GM18909 (cell line): ENCODE data around the gene PARD3.
"Not testable (repeated sequence)": the region's sequence is repeated elsewhere in the genome, so short reads cannot be mapped to it uniquely, and the experiment has no call there.

Experiments
- ATAC-seq: cut with Tn5 transposase; IDR thresholded peaks from one replicate; pipeline ENCODE4 v1.9.1; 2021; ENCODE audit warnings: mild to moderate bottlenecking; ENCODE audit not compliant: unreplicated experiment, poor library complexity

PARD3 gene

GRCh38 chr10:34464000-34464399 is 351.1 kb downstream of the PARD3 start:
- no peak for ATAC-seq

GRCh38 chr10:34462993-34463392 is 352.1 kb downstream of the PARD3 start:
- no peak for ATAC-seq

- no peak for ATAC-seq
These were observed 353.0 kb downstream of the PARD3 start for GRCh38 chr10:34462056-34462455.

- no peak for ATAC-seq
These were observed 360.4 kb downstream of the PARD3 start for GRCh38 chr10:34454590-34455261.

- no peak for ATAC-seq
These were observed 365.3 kb downstream of the PARD3 start for GRCh38 chr10:34449836-34450235.

GRCh38 chr10:34446049-34446448 is 369.0 kb downstream of the PARD3 start:
- no peak for ATAC-seq

GRCh38 chr10:34444223-34445183 is 370.6 kb downstream of the PARD3 start:
- ATAC-seq: no peak

- not testable (repeated sequence) for ATAC-seq
These were observed 375.7 kb downstream of the PARD3 start for GRCh38 chr10:34439386-34439785.

- ATAC-seq: no peak
These were observed 376.4 kb downstream of the PARD3 start for GRCh38 chr10:34438741-34439140.

GRCh38 chr10:34437906-34438305 is 377.2 kb downstream of the PARD3 start:
- no peak for ATAC-seq

- no peak for ATAC-seq
These were observed 380.9 kb downstream of the PARD3 start for GRCh38 chr10:34434119-34434594.

GRCh38 chr10:34433241-34434076 is 381.6 kb downstream of the PARD3 start:
- no peak for ATAC-seq

- no peak for ATAC-seq
These were observed 382.5 kb downstream of the PARD3 start for GRCh38 chr10:34432589-34432988.

- no peak for ATAC-seq
These were observed 384.4 kb downstream of the PARD3 start for GRCh38 chr10:34430685-34431084.

GRCh38 chr10:34428501-34428900 is 386.6 kb downstream of the PARD3 start:
- ATAC-seq: no peak

- no peak for ATAC-seq
These were observed 387.2 kb downstream of the PARD3 start for GRCh38 chr10:34427911-34428216.

GRCh38 chr10:34427158-34427910 is 387.8 kb downstream of the PARD3 start:
- ATAC-seq: not testable (repeated sequence)

- ATAC-seq: not testable (repeated sequence)
These were observed 388.4 kb downstream of the PARD3 start for GRCh38 chr10:34426538-34427157.

- no peak for ATAC-seq
These were observed 389.1 kb downstream of the PARD3 start for GRCh38 chr10:34426041-34426440.
